Liver (tissue), 9 donors: ENCODE data around the gene DIP2C. TPM values are rescaled to one million over a fixed set of nuclear protein-coding genes. Genes with fewer than 3 reads are reported as not detected.

ENCODE experiments used
- DNase-seq: peaks from one replicate; pipeline ENCODE4 v3.0.0-alpha.2; 2017; ENCODE audit warnings: low spot score
- H3K27ac ChIP-seq, 2 donors: one replicate each; pipeline ENCODE4 v1.7.0; 2013; ENCODE audit warnings: inconsistent platforms in 2 of 2, low read length in 2 of 2, control low read depth in 1 of 2, low read depth in 1 of 2, mild to moderate bottlenecking in 1 of 2
- H3K27me3 ChIP-seq, 4 donors: one replicate each; pipeline versions ENCODE4 v1.6.1 to v1.7.0; 2013; ENCODE audit warnings: low read length in 3 of 4, inconsistent platforms in 1 of 4, mild to moderate bottlenecking in 1 of 4, moderate library complexity in 1 of 4; ENCODE audit not compliant: control insufficient read depth in 4 of 4, insufficient read depth in 4 of 4
- H3K36me3 ChIP-seq, 4 donors: one replicate each; pipeline versions ENCODE4 v1.6.1 to v1.7.0; 2013; ENCODE audit warnings: low read length in 3 of 4, mild to moderate bottlenecking in 3 of 4, low read depth in 1 of 4, moderate library complexity in 1 of 4; ENCODE audit not compliant: control insufficient read depth in 4 of 4, insufficient read depth in 3 of 4
- H3K4me1 ChIP-seq, 4 donors: one replicate each; pipeline versions ENCODE4 v1.6.1 to v1.7.0; 2013; ENCODE audit warnings: low read length in 3 of 4, mild to moderate bottlenecking in 3 of 4, moderate library complexity in 1 of 4; ENCODE audit not compliant: control insufficient read depth in 4 of 4, insufficient read depth in 4 of 4
- H3K4me3 ChIP-seq, 3 donors: one replicate each; pipeline versions ENCODE4 v1.6.1 to v1.7.0; 2013; ENCODE audit warnings: low read length in 3 of 3, control low read depth in 1 of 3, low read depth in 1 of 3, mild to moderate bottlenecking in 1 of 3
- H3K9ac ChIP-seq, 2 donors: one replicate each; pipeline ENCODE4 v1.7.0; 2013; ENCODE audit warnings: low read length in 2 of 2, mild to moderate bottlenecking in 2 of 2, moderate library complexity in 2 of 2, control low read depth in 1 of 2, low read depth in 1 of 2
- H3K9me3 ChIP-seq, 4 donors: one replicate each; pipeline versions ENCODE4 v1.6.1 to v1.7.0; 2013; ENCODE audit warnings: low read length in 3 of 4; ENCODE audit not compliant: control insufficient read depth in 4 of 4
- EGR1 ChIP-seq, 2 donors: IDR thresholded peaks; 2 replicates each; pipeline ENCODE4 v1.6.1; 2016 to 2018; ENCODE audit warnings: antibody characterized with exemption in 2 of 2, low read depth in 2 of 2
- FOXA1 ChIP-seq: IDR thresholded peaks from 2 replicates; pipeline ENCODE4 v1.6.1; 2016; ENCODE audit warnings: antibody characterized with exemption
- FOXA2 ChIP-seq: IDR thresholded peaks from 2 replicates; pipeline ENCODE4 v1.6.1; 2016; ENCODE audit warnings: antibody characterized with exemption
- GABPA ChIP-seq, 2 donors: IDR thresholded peaks in 1 of 2; conservative IDR thresholded peaks in 1 of 2; 2 replicates each; pipeline ENCODE4 v1.6.1; 2016; ENCODE audit warnings: antibody characterized with exemption in 2 of 2, mild to moderate bottlenecking in 1 of 2, moderate library complexity in 1 of 2
- HNF4A ChIP-seq, 2 donors: conservative IDR thresholded peaks; 2 replicates each; pipeline ENCODE4 v1.6.1; 2016; ENCODE audit warnings: antibody characterized with exemption in 2 of 2, mild to moderate bottlenecking in 2 of 2
- HNF4G ChIP-seq: IDR thresholded peaks from 2 replicates; pipeline ENCODE4 v1.6.1; 2016; ENCODE audit warnings: antibody characterized with exemption
- JUND ChIP-seq, 2 donors: IDR thresholded peaks; 2 replicates each; pipeline ENCODE4 v1.6.1; 2016; ENCODE audit warnings: antibody characterized with exemption in 2 of 2
- NR2F2 ChIP-seq: IDR thresholded peaks from 2 replicates; pipeline ENCODE4 v1.6.1; 2016; ENCODE audit warnings: antibody characterized with exemption
- RAD21 ChIP-seq, 2 donors: IDR thresholded peaks; 2 replicates each; pipeline ENCODE4 v1.6.1; 2016; ENCODE audit warnings: antibody characterized with exemption in 2 of 2, mild to moderate bottlenecking in 2 of 2
- RXRA ChIP-seq, 2 donors: IDR thresholded peaks; 2 replicates each; pipeline ENCODE4 v1.6.1; 2017 to 2018; ENCODE audit warnings: antibody characterized with exemption in 2 of 2, mild to moderate bottlenecking in 1 of 2
- SP1 ChIP-seq: IDR thresholded peaks from 2 replicates; pipeline ENCODE4 v1.6.1; 2018; ENCODE audit warnings: antibody characterized with exemption, mild to moderate bottlenecking
- TAF1 ChIP-seq: conservative IDR thresholded peaks from 2 replicates; pipeline ENCODE4 v1.6.1; 2016; ENCODE audit warnings: antibody characterized with exemption, mild to moderate bottlenecking
- YY1 ChIP-seq: IDR thresholded peaks from 2 replicates; pipeline ENCODE4 v1.6.1; 2016; ENCODE audit warnings: antibody characterized with exemption, mild to moderate bottlenecking
- WGBS: extraction: QIAGEN DNeasy Blood & Tissue Kit; methylation state at CpG from one replicate; pipeline ENCODE4 v1.1.7; 2013; 5-methylcytosine and 5-hydroxymethylcytosine counted together
- polyA plus RNA-seq, 2 donors: library from polyadenylated mRNA; stranded (reverse) in 1 of 2; unstranded in 1 of 2; fragments of 200-250 nt in 1 of 2; fragments of >200 nt in 1 of 2; fragmentation: Nextera tagmentation in 1 of 2; extraction: Ambion mirVana in 1 of 2; gene quantifications; one replicate each; pipeline versions ENCODE4 v1.2.1 to v1.2.3, GENCODE V29; 2013 to 2015
- total RNA-seq, 2 donors: library from RNA; depleted of rRNA; stranded (reverse); fragments of >200 nt; gene quantifications; one replicate each; pipeline ENCODE4 v1.2.3, GENCODE V29; 2014
- TF ChIP-seq, protein P1 (sequence below): IDR thresholded peaks from 2 replicates; pipeline ENCODE4 v1.6.1; 2016; ENCODE audit warnings: antibody characterized with exemption
- TF ChIP-seq, protein P2 (sequence below): fragments of 150-350 bp; IDR thresholded peaks from 2 replicates; pipeline ENCODE4 v1.5.1; 2017; ENCODE audit warnings: improper control_type of control experiment, low read depth, low read length; ENCODE audit not compliant: missing input control
- TF ChIP-seq, protein P3 (sequence below): IDR thresholded peaks from 2 replicates; pipeline ENCODE4 v1.6.1; 2016; ENCODE audit warnings: antibody characterized with exemption
- TF ChIP-seq, protein P4 (sequence below): IDR thresholded peaks from 2 replicates; pipeline ENCODE4 v1.6.1; 2016; ENCODE audit warnings: antibody characterized with exemption, mild to moderate bottlenecking
- donor health status: healthy.
- donor health status: healthy.
- donor health status: healthy.
- donor health status: healthy.
- donor health status: healthy.

DIP2C gene
- total and polyA plus RNA-seq, 4 donors = 4.2 to 12.2 (median 5.7) TPM

DNA sequence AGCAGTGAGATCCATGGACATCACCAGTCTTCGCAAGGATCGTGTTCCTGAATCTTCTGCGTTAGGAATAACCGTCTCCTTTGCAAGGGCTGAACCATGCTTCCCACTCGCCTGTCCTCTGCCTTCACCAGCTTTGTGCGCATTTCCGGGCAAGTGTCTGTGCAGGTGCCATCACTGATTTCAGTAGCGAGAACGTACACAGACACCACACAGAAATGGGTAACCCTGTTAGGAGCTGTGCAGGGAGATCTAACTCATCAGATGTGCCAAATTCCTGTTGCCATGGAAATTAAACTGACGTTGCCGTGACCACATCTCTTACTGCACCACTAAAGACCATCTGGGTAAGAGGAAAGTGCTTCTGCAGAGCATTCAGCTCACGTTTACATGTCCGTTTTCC, 146.3 kb downstream of the DIP2C start:
- no peak for DNase-seq
- Histone ChIP-seq H3K36me3 (no peaks in the 10 kb centered on the region), H3K4me3 (no peak overlapping the region), H3K9me3 (no peaks in the 10 kb centered on the region), H3K9ac (no peak overlapping the region), H3K27me3 (no peaks in the 10 kb centered on the region), H3K4me1 (peaks cover 0 to 2% (median 0%) of the 10 kb centered on the region in 4 donors), H3K27ac (no peak overlapping the region)
- TF ChIP-seq SP1 (no peak), FOXA1 (no peak), NR2F2 (no peak), RXRA (IDR thresholded peaks at IDR 0.05) (no peak), FOXA2 (no peak), HNF4A (conservative IDR thresholded peaks at IDR 0.05) (no peak), HNF4G (no peak), JUND (IDR thresholded peaks at IDR 0.05) (no peak), TAF1 (no peak), RAD21 (IDR thresholded peaks at IDR 0.05) (no peak), YY1 (no peak), EGR1 (IDR thresholded peaks at IDR 0.05; ENCODE audit: low read depth in 2 of 2) (no peak), GABPA (IDR thresholded peaks at IDR 0.05 in 1 of 2, conservative IDR thresholded peaks at IDR 0.05 in 1 of 2) (no peak)
- TF ChIP-seq, protein P1, sequence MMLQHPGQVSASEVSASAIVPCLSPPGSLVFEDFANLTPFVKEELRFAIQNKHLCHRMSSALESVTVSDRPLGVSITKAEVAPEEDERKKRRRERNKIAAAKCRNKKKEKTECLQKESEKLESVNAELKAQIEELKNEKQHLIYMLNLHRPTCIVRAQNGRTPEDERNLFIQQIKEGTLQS = no peak
- TF ChIP-seq, protein P2, sequence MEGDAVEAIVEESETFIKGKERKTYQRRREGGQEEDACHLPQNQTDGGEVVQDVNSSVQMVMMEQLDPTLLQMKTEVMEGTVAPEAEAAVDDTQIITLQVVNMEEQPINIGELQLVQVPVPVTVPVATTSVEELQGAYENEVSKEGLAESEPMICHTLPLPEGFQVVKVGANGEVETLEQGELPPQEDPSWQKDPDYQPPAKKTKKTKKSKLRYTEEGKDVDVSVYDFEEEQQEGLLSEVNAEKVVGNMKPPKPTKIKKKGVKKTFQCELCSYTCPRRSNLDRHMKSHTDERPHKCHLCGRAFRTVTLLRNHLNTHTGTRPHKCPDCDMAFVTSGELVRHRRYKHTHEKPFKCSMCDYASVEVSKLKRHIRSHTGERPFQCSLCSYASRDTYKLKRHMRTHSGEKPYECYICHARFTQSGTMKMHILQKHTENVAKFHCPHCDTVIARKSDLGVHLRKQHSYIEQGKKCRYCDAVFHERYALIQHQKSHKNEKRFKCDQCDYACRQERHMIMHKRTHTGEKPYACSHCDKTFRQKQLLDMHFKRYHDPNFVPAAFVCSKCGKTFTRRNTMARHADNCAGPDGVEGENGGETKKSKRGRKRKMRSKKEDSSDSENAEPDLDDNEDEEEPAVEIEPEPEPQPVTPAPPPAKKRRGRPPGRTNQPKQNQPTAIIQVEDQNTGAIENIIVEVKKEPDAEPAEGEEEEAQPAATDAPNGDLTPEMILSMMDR = no peak
- TF ChIP-seq, protein P3, sequence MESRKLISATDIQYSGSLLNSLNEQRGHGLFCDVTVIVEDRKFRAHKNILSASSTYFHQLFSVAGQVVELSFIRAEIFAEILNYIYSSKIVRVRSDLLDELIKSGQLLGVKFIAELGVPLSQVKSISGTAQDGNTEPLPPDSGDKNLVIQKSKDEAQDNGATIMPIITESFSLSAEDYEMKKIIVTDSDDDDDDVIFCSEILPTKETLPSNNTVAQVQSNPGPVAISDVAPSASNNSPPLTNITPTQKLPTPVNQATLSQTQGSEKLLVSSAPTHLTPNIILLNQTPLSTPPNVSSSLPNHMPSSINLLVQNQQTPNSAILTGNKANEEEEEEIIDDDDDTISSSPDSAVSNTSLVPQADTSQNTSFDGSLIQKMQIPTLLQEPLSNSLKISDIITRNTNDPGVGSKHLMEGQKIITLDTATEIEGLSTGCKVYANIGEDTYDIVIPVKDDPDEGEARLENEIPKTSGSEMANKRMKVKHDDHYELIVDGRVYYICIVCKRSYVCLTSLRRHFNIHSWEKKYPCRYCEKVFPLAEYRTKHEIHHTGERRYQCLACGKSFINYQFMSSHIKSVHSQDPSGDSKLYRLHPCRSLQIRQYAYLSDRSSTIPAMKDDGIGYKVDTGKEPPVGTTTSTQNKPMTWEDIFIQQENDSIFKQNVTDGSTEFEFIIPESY = no peak
- TF ChIP-seq, protein P4, sequence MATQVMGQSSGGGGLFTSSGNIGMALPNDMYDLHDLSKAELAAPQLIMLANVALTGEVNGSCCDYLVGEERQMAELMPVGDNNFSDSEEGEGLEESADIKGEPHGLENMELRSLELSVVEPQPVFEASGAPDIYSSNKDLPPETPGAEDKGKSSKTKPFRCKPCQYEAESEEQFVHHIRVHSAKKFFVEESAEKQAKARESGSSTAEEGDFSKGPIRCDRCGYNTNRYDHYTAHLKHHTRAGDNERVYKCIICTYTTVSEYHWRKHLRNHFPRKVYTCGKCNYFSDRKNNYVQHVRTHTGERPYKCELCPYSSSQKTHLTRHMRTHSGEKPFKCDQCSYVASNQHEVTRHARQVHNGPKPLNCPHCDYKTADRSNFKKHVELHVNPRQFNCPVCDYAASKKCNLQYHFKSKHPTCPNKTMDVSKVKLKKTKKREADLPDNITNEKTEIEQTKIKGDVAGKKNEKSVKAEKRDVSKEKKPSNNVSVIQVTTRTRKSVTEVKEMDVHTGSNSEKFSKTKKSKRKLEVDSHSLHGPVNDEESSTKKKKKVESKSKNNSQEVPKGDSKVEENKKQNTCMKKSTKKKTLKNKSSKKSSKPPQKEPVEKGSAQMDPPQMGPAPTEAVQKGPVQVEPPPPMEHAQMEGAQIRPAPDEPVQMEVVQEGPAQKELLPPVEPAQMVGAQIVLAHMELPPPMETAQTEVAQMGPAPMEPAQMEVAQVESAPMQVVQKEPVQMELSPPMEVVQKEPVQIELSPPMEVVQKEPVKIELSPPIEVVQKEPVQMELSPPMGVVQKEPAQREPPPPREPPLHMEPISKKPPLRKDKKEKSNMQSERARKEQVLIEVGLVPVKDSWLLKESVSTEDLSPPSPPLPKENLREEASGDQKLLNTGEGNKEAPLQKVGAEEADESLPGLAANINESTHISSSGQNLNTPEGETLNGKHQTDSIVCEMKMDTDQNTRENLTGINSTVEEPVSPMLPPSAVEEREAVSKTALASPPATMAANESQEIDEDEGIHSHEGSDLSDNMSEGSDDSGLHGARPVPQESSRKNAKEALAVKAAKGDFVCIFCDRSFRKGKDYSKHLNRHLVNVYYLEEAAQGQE = no peak
- 96% methylated on average over 13 of the region's 13 CpGs for WGBS
